MCF 10A (cell line): ENCODE data around the gene GPR146. TPM values are rescaled to one million over a fixed set of nuclear protein-coding genes. Genes with fewer than 3 reads are reported as not detected.

Experiments used
- BruUV-seq: library from RNA; stranded (reverse); fragments of 400-500 nt; replicated peaks from 2 replicates; lab custom pipeline; 2021; lab: Mats Ljungman, UMichigan
- CTCF ChIA-PET: fragments of 300-600 bp; sonication (Branson Sonifier 250); formaldehyde crosslinking; extraction: SDS; loops from one replicate; lab custom pipeline; 2021; ENCODE audit warnings: antibody characterized with exemption, inconsistent platforms; lab: Yijun Ruan, JAX
- POLR2A ChIA-PET: fragments of 300-600, 350-650 bp; sonication (Branson Sonifier 250); formaldehyde crosslinking; extraction: SDS; loops from one replicate; lab custom pipeline; 2020; ENCODE audit warnings: antibody characterized with exemption, inconsistent platforms; lab: Yijun Ruan, JAX
- DNase-seq: peaks from one replicate; pipeline ENCODE4 v3.0.0-alpha.2; 2018; ENCODE audit not compliant: unreplicated experiment
- H3K27ac Mint-ChIP-seq: one replicate; pipeline ENCODE4 v1.8.0; 2022; ENCODE audit warnings: mild to moderate bottlenecking, low read depth, mixed read lengths; ENCODE audit not compliant: unreplicated experiment
- H3K27me3 Mint-ChIP-seq: one replicate; pipeline ENCODE4 v1.8.0; 2022; ENCODE audit warnings: mixed read lengths; ENCODE audit not compliant: insufficient read depth, unreplicated experiment
- H3K36me3 Mint-ChIP-seq: one replicate; pipeline ENCODE4 v1.8.0; 2022; ENCODE audit warnings: mild to moderate bottlenecking, moderate library complexity, mixed read lengths; ENCODE audit not compliant: insufficient read depth, unreplicated experiment
- H3K4me1 Mint-ChIP-seq: one replicate; pipeline ENCODE4 v1.8.0; 2022; ENCODE audit warnings: mixed read lengths; ENCODE audit not compliant: insufficient read depth, unreplicated experiment
- H3K4me3 Mint-ChIP-seq: one replicate; pipeline ENCODE4 v1.8.0; 2022; ENCODE audit warnings: mild to moderate bottlenecking, moderate library complexity, mixed read lengths; ENCODE audit not compliant: unreplicated experiment
- H3K9me3 Mint-ChIP-seq: one replicate; pipeline ENCODE4 v1.8.0; 2022; ENCODE audit warnings: mixed read lengths; ENCODE audit not compliant: unreplicated experiment
- intact Hi-C: fragments of 100-400 bp; cut with micrococcal nuclease; formaldehyde crosslinking; loops from 2 replicates; pipeline ENCODE4 v1.14.1; 2022
- total RNA-seq: library from RNA; stranded (reverse); gene quantifications from 2 replicates; pipeline ENCODE4 v1.2.3, GENCODE V29; 2022
- TF ChIP-seq, protein P1 (sequence below): fragments of 200-600 bp; IDR thresholded peaks from one replicate; pipeline ENCODE4 v1.8.0; 2022; ENCODE audit warnings: antibody characterized with exemption, mild to moderate bottlenecking; ENCODE audit not compliant: unreplicated experiment

Gene GPR146
- total RNA-seq, 1 experiment from 2014 or later: not detected

DNA sequence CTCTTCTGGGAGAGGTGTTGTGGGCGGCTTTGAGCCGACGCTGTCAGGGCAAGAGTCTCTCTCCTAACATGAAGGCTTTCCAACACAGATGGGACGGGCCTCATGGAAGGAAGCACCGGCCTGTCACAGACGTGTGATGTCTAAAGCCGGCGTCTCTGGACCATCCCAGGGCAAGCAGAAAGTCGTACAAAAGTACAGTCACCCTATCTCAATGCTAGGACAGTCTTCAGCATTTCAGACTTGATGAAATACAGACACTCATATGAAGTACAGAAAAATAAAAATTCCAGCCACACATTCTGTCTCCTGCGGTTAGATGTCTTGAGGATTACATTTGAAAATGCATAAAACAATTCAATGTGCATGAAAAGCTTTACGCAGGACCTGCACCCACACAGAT lies 30.8 kb upstream of the GPR146 start:
- POLR2A ChIA-PET: no interaction called here
- Mint-ChIP-seq H3K27ac (no peak overlapping the region), H3K4me1 (peaks cover 8% of the 10 kb centered on the region), H3K4me3 (no peak overlapping the region), H3K36me3 (peaks cover 13% of the 10 kb centered on the region), H3K27me3 (no peaks in the 10 kb centered on the region), H3K9me3 (no peaks in the 10 kb centered on the region)
- intact Hi-C loops: no loop called here
- CTCF ChIA-PET: interaction anchor here (0.7 to 1.2 kb wide), 3 partner anchors 20 to 40 kb away, joined by 3 to 4 read pairs (median 4); no protein-coding TSS in a partner anchor
- no TSS peak for BruUV-seq
- no peak for DNase-seq
- TF ChIP-seq, protein P1, sequence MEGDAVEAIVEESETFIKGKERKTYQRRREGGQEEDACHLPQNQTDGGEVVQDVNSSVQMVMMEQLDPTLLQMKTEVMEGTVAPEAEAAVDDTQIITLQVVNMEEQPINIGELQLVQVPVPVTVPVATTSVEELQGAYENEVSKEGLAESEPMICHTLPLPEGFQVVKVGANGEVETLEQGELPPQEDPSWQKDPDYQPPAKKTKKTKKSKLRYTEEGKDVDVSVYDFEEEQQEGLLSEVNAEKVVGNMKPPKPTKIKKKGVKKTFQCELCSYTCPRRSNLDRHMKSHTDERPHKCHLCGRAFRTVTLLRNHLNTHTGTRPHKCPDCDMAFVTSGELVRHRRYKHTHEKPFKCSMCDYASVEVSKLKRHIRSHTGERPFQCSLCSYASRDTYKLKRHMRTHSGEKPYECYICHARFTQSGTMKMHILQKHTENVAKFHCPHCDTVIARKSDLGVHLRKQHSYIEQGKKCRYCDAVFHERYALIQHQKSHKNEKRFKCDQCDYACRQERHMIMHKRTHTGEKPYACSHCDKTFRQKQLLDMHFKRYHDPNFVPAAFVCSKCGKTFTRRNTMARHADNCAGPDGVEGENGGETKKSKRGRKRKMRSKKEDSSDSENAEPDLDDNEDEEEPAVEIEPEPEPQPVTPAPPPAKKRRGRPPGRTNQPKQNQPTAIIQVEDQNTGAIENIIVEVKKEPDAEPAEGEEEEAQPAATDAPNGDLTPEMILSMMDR: no peak

DNA sequence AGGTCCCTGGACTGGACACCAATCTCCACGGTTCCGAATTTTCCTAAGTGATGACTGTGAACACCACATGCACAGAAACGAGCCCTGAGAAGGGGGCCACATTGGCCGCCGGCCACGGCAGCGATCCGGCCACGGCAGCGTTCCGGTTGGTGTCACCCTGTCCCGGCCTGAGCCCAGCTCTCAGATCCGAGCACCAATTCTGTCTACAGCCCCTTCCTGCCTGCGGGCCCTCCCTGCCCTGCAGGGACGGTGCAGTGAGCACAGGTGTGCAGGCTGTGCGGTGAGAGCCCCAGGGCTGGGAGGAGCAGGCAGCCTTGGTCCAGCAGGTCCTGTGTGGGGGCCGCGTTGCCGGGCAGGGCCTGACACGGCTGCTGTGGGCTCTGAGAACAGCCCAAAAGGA lies 29.7 kb upstream of the GPR146 start:
- no peak overlapping the region for H3K4me3 Mint-ChIP-seq
- H3K9me3 Mint-ChIP-seq: no peaks in the 10 kb centered on the region
- ChIA-PET POLR2A (no interaction called here), CTCF (interaction anchor here (1.2 kb wide), 1 partner anchor 21 kb away, joined by 4 read pairs; no protein-coding TSS in a partner anchor)
- no peaks in the 10 kb centered on the region for H3K27me3 Mint-ChIP-seq
- intact Hi-C loops: no loop called here
- TF ChIP-seq, protein P1: no peak
- BruUV-seq: no TSS peak
- peaks cover 8% of the 10 kb centered on the region for H3K4me1 Mint-ChIP-seq
- H3K36me3 Mint-ChIP-seq: peaks cover 13% of the 10 kb centered on the region
- H3K27ac Mint-ChIP-seq: no peak overlapping the region
- no peak for DNase-seq

DNA sequence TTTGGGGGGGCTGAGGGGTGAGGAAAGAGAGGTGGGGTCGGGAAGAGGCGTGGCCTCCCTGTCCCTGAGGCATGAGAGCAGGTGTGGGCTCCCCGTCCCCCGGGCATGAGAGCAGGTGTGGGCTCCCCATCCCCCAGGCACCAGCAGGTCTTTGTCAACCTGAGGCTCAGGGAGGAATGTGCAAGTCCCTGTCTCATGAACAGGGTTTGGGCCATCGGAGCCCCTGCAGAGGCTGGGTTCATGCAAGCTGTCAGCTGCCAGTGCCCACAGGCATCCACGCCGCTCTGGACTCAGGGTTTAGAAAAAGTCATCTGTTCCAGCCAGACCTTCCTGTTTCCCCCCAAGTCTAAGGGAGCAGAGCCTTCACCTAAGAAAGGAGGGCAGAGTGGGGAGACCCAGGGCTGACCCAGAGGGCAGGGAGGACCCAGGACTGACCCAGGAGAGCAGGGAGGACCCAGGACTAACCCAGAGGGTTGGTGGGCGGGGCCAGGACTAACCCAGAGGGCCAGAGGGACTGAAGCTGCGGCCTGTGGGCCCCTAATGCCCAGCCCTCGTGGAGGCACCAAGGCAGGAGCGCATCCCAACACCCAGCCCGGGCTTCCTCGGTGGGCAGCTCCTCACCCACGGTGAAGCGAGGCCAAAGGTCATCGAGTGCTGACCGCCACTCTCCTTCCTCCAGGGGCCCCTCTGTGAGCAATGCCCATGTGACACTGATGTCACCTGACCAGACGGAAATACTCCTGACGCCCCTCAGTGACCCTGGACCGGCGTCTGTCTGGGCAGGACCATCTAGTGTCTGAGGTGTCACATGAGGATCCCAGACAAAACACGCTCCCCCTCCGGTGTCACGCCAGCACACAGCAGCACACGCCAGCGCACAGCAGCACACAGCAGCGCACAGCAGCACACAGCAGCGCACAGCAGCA lies 28.9 kb upstream of the GPR146 start:
- no peak for DNase-seq
- ChIA-PET CTCF (no interaction called here), POLR2A (no interaction called here)
- no TSS peak for BruUV-seq
- Mint-ChIP-seq H3K36me3 (peaks cover 13% of the 10 kb centered on the region), H3K4me3 (no peak overlapping the region), H3K27ac (no peak overlapping the region), H3K9me3 (no peaks in the 10 kb centered on the region), H3K27me3 (no peaks in the 10 kb centered on the region), H3K4me1 (peaks cover 8% of the 10 kb centered on the region)
- intact Hi-C loops: no loop called here
- TF ChIP-seq, protein P1: no peak
